ENCODE data around the gene DENND6B. TPM values are rescaled to one million over a fixed set of nuclear protein-coding genes. Genes with fewer than 3 reads are reported as not detected.

Gene DENND6B
- total RNA-seq, 2 donors from 2014 or later: 9.6 to 19.6 TPM

DNA sequence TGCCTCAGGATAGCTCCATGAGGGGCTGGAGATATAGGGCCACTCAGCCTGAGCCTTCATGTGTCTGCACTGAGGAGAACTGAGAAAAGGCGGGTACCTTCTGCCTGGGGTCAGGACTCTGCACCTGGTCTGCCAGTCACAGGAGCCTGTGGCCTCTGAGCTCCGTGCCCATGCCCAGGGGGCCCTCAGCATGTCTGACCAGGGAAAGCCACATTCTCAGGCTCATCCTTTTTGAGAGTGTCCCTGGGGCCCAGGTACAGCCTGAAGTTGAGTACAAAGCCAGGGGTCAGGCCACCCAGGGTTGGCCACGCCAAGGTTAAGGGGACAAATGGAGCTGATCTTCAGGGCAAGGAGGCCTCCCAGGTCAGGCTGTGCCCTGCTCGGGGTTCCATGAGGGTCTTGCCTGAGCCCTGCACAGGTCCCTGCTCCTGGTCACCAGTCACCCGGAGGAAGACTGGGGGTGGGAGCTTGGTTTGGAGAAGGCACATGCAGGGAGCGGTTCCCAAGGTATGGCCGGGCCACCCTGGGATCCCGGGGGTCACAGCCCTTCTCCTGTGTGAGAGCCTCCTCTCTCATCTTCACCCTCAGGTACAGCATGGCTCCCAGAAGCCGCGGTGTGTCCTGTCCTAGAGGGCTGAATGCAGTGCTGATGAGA, 6.0 kb downstream of the DENND6B start:
- WGBS: 82% methylated on average over 10 of the region's 10 CpGs

DNA sequence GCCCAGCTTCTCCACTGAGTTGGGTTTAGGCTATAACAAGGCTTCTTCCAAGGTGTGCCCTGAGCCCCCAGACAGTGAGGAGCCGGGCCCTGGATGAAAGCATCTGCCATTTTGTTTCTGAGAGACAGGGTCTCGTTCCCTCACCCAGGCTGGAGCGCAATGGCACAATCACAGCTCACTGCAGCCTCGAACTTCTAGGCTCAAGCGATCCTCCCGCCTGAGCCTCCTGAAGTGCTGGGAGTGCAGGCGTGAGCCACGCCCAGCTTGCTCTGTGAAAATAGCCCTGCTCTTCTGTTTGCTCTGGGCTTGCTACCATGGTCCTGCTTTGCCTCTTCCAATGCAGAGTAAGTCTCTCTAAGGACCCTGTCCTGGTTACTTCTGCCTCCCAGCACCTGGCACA, 6.7 kb downstream of the DENND6B start:
- H3K4me3 ChIP-seq: no peak overlapping the region
- no peaks in the 10 kb centered on the region for H3K36me3 ChIP-seq
- 94% methylated on average over 7 of the region's 8 CpGs for WGBS
- TF ChIP-seq POLR2A (IDR thresholded peaks at IDR 0.05) (no peak), POLR2AphosphoS5 (IDR thresholded peaks at IDR 0.05) (no peak)
- TF ChIP-seq, protein P1, sequence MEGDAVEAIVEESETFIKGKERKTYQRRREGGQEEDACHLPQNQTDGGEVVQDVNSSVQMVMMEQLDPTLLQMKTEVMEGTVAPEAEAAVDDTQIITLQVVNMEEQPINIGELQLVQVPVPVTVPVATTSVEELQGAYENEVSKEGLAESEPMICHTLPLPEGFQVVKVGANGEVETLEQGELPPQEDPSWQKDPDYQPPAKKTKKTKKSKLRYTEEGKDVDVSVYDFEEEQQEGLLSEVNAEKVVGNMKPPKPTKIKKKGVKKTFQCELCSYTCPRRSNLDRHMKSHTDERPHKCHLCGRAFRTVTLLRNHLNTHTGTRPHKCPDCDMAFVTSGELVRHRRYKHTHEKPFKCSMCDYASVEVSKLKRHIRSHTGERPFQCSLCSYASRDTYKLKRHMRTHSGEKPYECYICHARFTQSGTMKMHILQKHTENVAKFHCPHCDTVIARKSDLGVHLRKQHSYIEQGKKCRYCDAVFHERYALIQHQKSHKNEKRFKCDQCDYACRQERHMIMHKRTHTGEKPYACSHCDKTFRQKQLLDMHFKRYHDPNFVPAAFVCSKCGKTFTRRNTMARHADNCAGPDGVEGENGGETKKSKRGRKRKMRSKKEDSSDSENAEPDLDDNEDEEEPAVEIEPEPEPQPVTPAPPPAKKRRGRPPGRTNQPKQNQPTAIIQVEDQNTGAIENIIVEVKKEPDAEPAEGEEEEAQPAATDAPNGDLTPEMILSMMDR (IDR thresholded peaks at IDR 0.05): no peak
- intact Hi-C loops (cut with DNase I): no loop called here
- no peaks in the 10 kb centered on the region for H3K9me3 ChIP-seq
- H3K27ac ChIP-seq: no peak overlapping the region
- DNase-seq (ENCODE audit: low spot score): no peak
- no peaks in the 10 kb centered on the region for H3K27me3 ChIP-seq (replicated peaks; ENCODE audit: insufficient read depth)
- H3K4me1 ChIP-seq (replicated peaks): no peaks in the 10 kb centered on the region

More for the DNA sequence above, 6.0 kb downstream of the DENND6B start:
- intact Hi-C loops (cut with DNase I): no loop called here
- Histone ChIP-seq H3K27me3 (replicated peaks; ENCODE audit: insufficient read depth) (no peaks in the 10 kb centered on the region), H3K4me3 (no peak overlapping the region), H3K9me3 (no peaks in the 10 kb centered on the region), H3K36me3 (no peaks in the 10 kb centered on the region), H3K27ac (no peak overlapping the region), H3K4me1 (replicated peaks) (no peaks in the 10 kb centered on the region)
- no peak for DNase-seq (ENCODE audit: low spot score)
- TF ChIP-seq, protein P1 (IDR thresholded peaks at IDR 0.05): no peak
- TF ChIP-seq POLR2AphosphoS5 (IDR thresholded peaks at IDR 0.05): no peak
- TF ChIP-seq POLR2A (IDR thresholded peaks at IDR 0.05): no peak

DNA sequence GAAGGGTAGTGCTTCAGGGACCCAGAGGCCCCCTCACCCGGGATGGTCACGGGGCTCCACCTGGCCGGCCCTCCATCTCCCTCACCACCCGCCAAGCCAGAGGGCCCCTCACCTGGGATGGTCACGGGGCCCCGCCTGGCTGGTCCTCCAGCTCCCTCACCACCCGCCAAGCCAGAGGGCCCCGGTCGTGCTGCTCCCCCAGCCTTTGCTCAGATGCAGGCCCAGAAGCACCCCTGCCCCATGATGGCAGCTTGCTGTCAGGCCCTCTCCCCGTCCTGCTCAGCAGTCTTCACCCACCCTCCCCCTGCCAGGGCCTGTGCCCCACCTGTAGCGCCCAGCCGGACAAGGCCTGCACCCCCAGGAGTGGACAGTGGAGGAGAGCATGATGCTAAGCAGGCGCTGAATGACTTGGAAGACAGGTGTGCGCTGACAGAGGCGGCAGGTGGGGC, 7.3 kb downstream of the DENND6B start:
- TF ChIP-seq POLR2AphosphoS5 (IDR thresholded peaks at IDR 0.05) (no peak), POLR2A (IDR thresholded peaks at IDR 0.05) (no peak)
- TF ChIP-seq, protein P1 (IDR thresholded peaks at IDR 0.05): no peak
- WGBS: 91% methylated on average over 15 of the region's 15 CpGs
- Histone ChIP-seq H3K27ac (no peak overlapping the region), H3K9me3 (no peaks in the 10 kb centered on the region), H3K27me3 (replicated peaks; ENCODE audit: insufficient read depth) (no peaks in the 10 kb centered on the region), H3K4me3 (no peak overlapping the region), H3K36me3 (no peaks in the 10 kb centered on the region), H3K4me1 (replicated peaks) (no peaks in the 10 kb centered on the region)
- no peak for DNase-seq (ENCODE audit: low spot score)
- intact Hi-C loops (cut with DNase I): no loop called here

DNA sequence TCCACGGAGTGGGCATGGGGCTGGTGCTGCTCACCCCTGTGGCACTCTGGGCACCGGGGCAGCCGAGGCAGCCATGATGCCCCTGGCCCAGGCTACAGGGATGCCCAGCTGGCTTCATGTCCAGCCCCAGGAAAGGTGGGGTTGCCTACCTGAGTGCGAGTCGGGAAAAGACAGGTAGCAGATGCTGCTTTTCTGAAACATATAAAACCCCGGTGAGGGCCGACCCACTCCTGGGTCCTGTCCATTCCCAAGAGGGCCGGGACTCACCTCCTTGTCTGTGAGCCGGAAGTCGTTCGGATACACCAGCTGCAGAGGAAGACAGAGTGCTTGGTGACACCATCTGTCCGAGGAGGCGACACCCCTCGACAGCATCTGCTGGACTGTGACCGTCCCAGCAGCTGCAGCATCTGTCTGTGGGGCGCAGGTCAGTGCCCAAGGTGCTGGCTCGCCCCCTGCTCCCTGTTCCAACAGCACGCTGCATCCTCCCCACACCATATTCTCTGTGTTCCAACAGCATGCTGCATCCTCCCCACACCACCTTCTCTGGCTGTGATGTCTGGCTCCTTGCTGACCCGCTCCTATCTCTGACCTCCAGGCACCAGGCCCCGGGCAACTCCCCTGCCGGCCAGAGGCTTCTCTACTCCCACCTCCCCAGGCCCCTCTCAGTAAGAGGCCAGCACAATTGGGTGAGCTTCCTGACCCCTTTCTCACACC, 8.0 kb downstream of the DENND6B start:
- TF ChIP-seq, protein P1 (IDR thresholded peaks at IDR 0.05): no peak
- TF ChIP-seq POLR2AphosphoS5 (IDR thresholded peaks at IDR 0.05) (no peak), POLR2A (IDR thresholded peaks at IDR 0.05) (no peak)
- DNase-seq (ENCODE audit: low spot score): no peak
- Histone ChIP-seq H3K4me3 (no peak overlapping the region), H3K27ac (no peak overlapping the region), H3K4me1 (replicated peaks) (no peaks in the 10 kb centered on the region), H3K27me3 (replicated peaks; ENCODE audit: insufficient read depth) (no peaks in the 10 kb centered on the region), H3K36me3 (no peaks in the 10 kb centered on the region), H3K9me3 (no peaks in the 10 kb centered on the region)
- intact Hi-C loops (cut with DNase I): no loop called here
- WGBS: 79% methylated on average over 21 of the region's 21 CpGs

DNA sequence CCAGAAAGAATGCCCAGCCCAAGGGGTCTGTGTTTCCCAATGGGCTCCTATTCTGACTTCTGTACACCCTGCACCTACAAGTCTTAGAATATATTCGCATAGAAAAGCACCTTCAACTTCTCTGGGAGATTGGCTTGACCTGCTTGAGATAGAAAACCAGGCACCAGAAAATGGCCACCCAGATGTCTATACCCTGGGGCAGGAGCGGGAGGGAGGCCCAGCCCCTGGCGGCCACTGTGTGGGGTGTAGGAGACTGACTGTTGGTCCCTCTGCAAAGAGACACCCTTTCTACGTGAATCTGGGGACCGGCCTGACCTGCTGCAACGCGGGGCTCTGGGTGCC, 8.5 kb downstream of the DENND6B start:
- TF ChIP-seq POLR2A (IDR thresholded peaks at IDR 0.05) (no peak), POLR2AphosphoS5 (IDR thresholded peaks at IDR 0.05) (no peak)
- TF ChIP-seq, protein P1 (IDR thresholded peaks at IDR 0.05): no peak
- H3K27ac ChIP-seq: no peak overlapping the region
- H3K36me3 ChIP-seq: no peaks in the 10 kb centered on the region
- H3K4me1 ChIP-seq (replicated peaks): no peaks in the 10 kb centered on the region
- WGBS: 83% methylated on average over 6 of the region's 7 CpGs
- no peak for DNase-seq (ENCODE audit: low spot score)
- H3K4me3 ChIP-seq: no peak overlapping the region
- H3K27me3 ChIP-seq (replicated peaks; ENCODE audit: insufficient read depth): no peaks in the 10 kb centered on the region
- no peaks in the 10 kb centered on the region for H3K9me3 ChIP-seq
- intact Hi-C loops (cut with DNase I): no loop called here
